HG02759 (cell line): ENCODE measurements around the gene SLC25A17.
"Not testable (repeated sequence)": the region's sequence is repeated elsewhere in the genome, so short reads cannot be mapped to it uniquely, and the experiment has no call there.

Experiments used
- ATAC-seq: cut with Tn5 transposase; IDR thresholded peaks from one replicate; pipeline ENCODE4 v1.9.1; 2021; ENCODE audit warnings: mild to moderate bottlenecking, moderate library complexity; ENCODE audit not compliant: unreplicated experiment

SLC25A17 gene, protein sequence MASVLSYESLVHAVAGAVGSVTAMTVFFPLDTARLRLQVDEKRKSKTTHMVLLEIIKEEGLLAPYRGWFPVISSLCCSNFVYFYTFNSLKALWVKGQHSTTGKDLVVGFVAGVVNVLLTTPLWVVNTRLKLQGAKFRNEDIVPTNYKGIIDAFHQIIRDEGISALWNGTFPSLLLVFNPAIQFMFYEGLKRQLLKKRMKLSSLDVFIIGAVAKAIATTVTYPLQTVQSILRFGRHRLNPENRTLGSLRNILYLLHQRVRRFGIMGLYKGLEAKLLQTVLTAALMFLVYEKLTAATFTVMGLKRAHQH

GRCh38 chr22:40818747-40819598 lies at the start of gene SLC25A17:
TSS of gene SLC25A17 (minus strand) at chr22:40819346. CDS start at chr22:40819248, 98 bp downstream.
- peak; percentile 86 for ATAC-seq

DNA sequence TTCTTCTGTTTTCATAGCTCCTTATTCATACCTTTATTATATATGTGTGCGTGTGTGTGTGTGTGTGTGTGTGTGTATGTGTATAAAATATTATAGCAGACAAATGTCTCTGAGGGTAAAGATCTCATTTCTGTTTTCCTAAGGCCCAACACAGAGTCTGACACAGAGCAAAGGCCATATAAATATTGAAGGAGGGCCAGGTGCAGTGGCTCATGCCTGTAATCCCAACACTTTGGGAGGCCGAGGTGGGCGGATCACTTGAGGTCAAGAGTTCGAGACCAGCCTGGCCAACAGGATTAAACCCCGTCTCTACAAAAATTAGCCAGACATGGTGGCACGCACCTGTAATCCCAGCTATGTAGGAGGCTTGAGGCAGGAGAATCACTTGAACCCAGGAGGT lies 49.2 kb upstream of the SLC25A17 start:
- not testable (repeated sequence) for ATAC-seq

- no peak for ATAC-seq
Measured at GRCh38 chr22:40867109-40867508, 48.0 kb upstream of the SLC25A17 start.

- ATAC-seq = no peak
Measured at GRCh38 chr22:40862537-40862936, 43.4 kb upstream of the SLC25A17 start.

DNA sequence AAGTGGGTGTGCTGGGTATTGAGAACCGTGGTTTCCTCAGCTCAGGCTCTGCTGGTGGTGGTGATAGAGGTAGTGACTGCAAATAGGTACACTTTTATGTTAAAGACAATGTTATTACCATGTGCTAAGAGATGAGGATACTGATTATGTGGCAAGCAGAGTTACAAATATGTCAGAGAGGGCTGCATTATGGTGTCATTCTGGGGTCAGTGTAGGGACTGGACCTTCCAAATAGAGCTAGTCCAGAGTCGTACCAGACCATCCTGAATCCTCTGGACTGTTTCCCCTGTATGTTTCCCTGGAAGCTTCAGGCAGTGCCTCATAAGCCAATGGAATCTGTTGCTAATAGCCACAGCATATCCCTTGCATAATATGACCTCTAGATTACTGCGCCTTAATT lies 42.9 kb upstream of the SLC25A17 start, which contains the start of gene DNAJB7:
TSS of gene DNAJB7 (minus strand) at position 101 of the 400 bp plus-strand sequence. CDS start 119 bp downstream, outside the sequence.
- no peak for ATAC-seq

GRCh38 chr22:40857309-40857855 lies 38.2 kb upstream of the SLC25A17 start:
- ATAC-seq = no peak

- ATAC-seq = peak; percentile 91
Measured at GRCh38 chr22:40856513-40857308, 37.6 kb upstream of the SLC25A17 start, which contains the start of the genes ST13 and XPNPEP3. TSS of gene ST13 (minus strand) at chr22:40856639. CDS start at chr22:40856540, 99 bp downstream. TSS of gene XPNPEP3 (plus strand) at chr22:40857148. CDS start at chr22:40857182, 34 bp downstream.

- ATAC-seq = peak; percentile 27
Measured at GRCh38 chr22:40855979-40856512, 36.9 kb upstream of the SLC25A17 start.

DNA sequence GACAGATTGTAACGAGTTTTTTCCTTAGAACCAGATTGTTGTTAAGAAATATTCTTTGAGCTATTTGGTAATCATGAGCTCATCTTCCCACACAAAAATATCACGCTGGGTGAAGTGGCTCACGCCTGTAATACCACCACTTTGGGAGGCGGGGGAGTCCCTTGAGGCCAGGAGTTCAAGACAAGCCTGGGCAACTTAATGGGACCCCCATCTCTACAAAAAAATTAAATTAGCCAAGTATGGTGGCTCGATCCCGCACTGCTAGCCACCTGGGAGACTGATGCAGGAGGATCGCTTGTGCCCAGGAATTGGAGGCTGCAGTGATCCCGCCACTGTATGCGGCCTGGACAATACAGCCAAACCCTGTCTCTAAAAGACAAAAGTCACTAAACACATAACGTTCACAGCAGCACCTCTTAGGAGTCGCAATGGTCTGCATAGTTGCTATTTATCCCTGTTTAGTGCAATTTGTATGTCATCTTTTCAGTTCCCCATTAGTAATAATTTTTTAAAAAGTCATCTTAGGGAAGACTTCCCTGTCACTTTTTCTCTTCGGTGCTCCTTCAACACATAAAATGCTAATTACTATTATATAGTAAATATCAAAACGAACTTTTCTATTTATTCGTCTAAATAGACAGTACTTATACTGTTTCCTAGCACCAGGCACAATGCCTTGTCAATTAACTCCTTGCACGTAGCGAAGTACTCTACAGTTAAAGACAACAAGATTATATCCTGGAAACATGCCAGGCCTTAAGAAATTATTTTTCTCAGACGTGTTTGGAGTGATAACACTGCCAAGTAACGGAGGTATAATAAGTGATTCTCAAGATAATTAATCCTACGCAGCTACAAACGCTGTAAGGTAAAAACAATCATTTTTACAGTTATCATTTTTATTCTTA lies 36.2 kb upstream of the SLC25A17 start:
- no peak for ATAC-seq

DNA sequence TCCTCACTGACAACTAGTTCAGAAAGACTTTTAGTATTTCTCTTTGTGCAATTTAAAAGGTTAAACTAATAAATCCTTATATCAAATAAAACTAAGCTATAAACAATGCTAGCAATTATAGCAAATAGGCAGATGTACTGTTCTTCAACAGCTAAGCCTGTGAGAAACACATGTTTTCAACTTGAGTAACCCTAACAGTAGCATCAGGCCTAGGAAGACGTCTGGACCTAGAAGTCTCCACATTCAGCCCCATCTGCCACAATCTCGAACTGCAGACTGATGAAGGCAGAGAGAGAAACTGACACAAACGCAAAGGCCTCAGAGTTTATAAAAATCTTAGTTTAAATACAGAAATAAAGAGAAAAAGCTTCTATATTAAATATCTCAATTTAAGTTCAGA lies 34.8 kb upstream of the SLC25A17 start:
- ATAC-seq = no peak

DNA sequence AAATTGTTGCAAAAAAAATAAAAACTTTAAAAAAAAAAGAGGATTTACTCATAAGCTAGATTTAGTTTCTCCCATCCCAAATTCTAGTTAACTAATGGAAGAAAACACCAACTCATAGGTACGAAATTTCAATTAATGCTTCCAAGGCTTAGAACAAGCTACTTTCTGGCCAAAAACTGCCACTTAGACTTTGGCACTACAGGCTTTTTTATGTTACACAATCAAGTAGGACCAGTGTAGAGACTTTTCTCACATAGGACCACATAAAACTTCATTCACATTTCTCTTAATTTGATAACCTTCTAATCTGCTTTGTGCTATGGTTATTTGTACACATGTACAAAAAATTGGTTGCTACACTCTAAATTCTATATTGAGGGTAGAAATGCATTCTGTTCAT lies 34.2 kb upstream of the SLC25A17 start:
- no peak for ATAC-seq

- not testable (repeated sequence) for ATAC-seq
Measured at GRCh38 chr22:40845816-40846215, 26.7 kb upstream of the SLC25A17 start.

- no peak for ATAC-seq
Measured at GRCh38 chr22:40844951-40845350, 25.8 kb upstream of the SLC25A17 start.

- no peak for ATAC-seq
Measured at GRCh38 chr22:40838486-40838885, 19.3 kb upstream of the SLC25A17 start.

- no peak for ATAC-seq
Measured at GRCh38 chr22:40834619-40835018, 15.5 kb upstream of the SLC25A17 start.

DNA sequence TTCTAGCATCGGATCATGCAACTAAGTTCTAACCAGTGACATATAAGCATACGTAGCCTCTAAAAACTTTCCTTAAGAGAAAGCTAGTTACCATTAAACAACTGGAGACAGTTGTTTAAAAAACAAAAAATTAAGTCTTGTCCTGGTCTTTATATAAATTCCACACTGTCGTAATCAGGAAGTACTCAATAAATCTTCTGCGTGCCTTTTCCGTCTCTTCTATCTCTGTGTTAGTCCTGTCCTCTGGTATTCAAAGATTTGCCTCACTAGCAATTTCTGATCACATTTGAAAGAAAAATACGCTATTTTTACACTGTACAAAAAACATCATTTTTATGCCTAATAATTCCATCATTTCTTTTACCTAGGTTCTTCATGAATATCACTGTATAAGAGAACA lies 10.0 kb upstream of the SLC25A17 start:
- no peak for ATAC-seq

DNA sequence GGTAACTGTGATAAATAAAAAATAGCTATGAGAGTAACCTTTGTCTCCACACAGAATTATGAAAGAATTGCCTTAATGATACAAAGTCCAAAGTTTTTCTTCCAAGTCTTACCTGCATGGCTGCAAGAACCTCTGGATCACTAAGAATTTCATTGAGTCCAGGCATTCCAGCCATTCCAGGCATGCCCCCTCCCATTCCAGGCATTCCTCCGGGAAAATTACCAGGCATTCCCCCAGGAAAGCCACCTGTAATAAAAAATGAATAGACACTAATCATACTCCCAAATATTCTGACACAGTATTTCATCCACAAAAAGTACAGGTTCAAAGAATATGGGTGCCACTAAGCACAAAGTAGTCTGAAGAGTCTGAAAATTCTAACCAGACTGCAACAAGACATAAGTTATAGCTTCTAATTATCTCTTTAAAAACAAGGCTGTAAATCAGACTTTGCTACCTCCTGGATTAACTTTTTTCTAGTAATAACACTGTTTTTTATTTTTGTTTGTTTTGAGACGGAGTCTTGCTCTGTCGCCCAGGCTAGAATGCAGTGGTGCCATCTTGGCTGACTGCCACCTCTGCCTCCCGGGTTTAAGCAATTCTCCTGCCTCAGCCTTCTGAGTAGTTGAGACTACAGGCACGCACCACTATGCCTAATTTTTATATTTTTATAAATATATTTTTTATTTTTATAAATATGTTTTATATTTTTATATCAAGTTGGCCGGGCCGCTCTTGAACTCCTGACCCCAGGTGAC lies 8.0 kb upstream of the SLC25A17 start:
- ATAC-seq = no peak

GRCh38 chr22:40826292-40826691 lies 7.1 kb upstream of the SLC25A17 start:
- not testable (repeated sequence) for ATAC-seq

- no peak for ATAC-seq
Measured at GRCh38 chr22:40823426-40823825, 4.3 kb upstream of the SLC25A17 start.
